Activated T-cell treated with anti-CD3 and anti-CD28 coated beads, Interleukin-2, amount 50 U/mL, for 72 hours (primary cell): Measurements from ENCODE around the gene FOXE1. TPM values are rescaled to one million over a fixed set of nuclear protein-coding genes. Genes with fewer than 3 reads are reported as not detected.

Experiments
- ATAC-seq, 2 donors: fragments of 150-1000 bp; cut with Tn5 transposase; replicated peaks in 1 of 2; 2 replicates each; pipeline ENCODE4 v1.10.0; 2021; ENCODE audit warnings: moderate library complexity in 2 of 2, mild to moderate bottlenecking in 1 of 2
- DNase-seq, 2 donors: peaks; one replicate each; pipeline ENCODE4 v3.0.0; 2021 to 2022; ENCODE audit warnings: mixed read lengths in 1 of 2
- H3K27ac Mint-ChIP-seq: one replicate; pipeline ENCODE4 v1.8.0; 2022; ENCODE audit warnings: mild to moderate bottlenecking, moderate library complexity, mixed read lengths
- H3K27me3 Mint-ChIP-seq: one replicate; pipeline ENCODE4 v1.8.0; 2022; ENCODE audit warnings: low read depth, mixed read lengths
- H3K36me3 Mint-ChIP-seq, 2 donors: one replicate each; pipeline ENCODE4 v1.8.0; 2022; ENCODE audit warnings: mixed read lengths in 2 of 2, mild to moderate bottlenecking in 1 of 2; ENCODE audit not compliant: insufficient read depth in 2 of 2
- H3K4me1 Mint-ChIP-seq: one replicate; pipeline ENCODE4 v1.8.0; 2022; ENCODE audit warnings: low read depth, mixed read lengths
- H3K4me3 Mint-ChIP-seq, 2 donors: one replicate each; pipeline ENCODE4 v1.8.0; 2022; ENCODE audit warnings: mild to moderate bottlenecking in 2 of 2, mixed read lengths in 2 of 2, moderate library complexity in 2 of 2
- H3K9me3 Mint-ChIP-seq, 2 donors: one replicate each; pipeline ENCODE4 v1.8.0; 2022; ENCODE audit warnings: mixed read lengths in 2 of 2
- total RNA-seq, 2 donors: library from RNA; stranded (reverse); gene quantifications; one replicate each; pipeline ENCODE4 v1.2.3, GENCODE V29; 2022

Gene FOXE1
- total RNA-seq, 2 donors from 2014 or later, result 0.79 to 0.96 TPM

- no peak for DNase-seq
- H3K9me3 Mint-ChIP-seq, result peaks cover 0 to 2% of the 10 kb centered on the region in 2 donors
Measured at GRCh38 chr9:97860451-97861147, 7.6 kb downstream of the FOXE1 start.

GRCh38 chr9:97861148-97861475 is 8.1 kb downstream of the FOXE1 start:
- H3K9me3 Mint-ChIP-seq, result peaks cover 2 to 7% of the 10 kb centered on the region in 2 donors
- peaks cover 20% of the 10 kb centered on the region for H3K4me1 Mint-ChIP-seq
- H3K27ac Mint-ChIP-seq, result no peak overlapping the region
- ATAC-seq (no peak), DNase-seq (no peak)
- no peak overlapping the region for H3K4me3 Mint-ChIP-seq
- peaks cover 4 to 5% of the 10 kb centered on the region in 2 donors for H3K36me3 Mint-ChIP-seq
- H3K27me3 Mint-ChIP-seq, result peaks cover 70% of the 10 kb centered on the region

More at GRCh38 chr9:97860451-97861147, 7.6 kb downstream of the FOXE1 start:
- peaks cover 73% of the 10 kb centered on the region for H3K27me3 Mint-ChIP-seq
- H3K4me1 Mint-ChIP-seq, result peaks cover 25% of the 10 kb centered on the region
- no peak overlapping the region for H3K4me3 Mint-ChIP-seq
- ATAC-seq, result no peak
- H3K27ac Mint-ChIP-seq, result no peak overlapping the region
- peaks cover 0 to 5% of the 10 kb centered on the region in 2 donors for H3K36me3 Mint-ChIP-seq

- H3K27ac Mint-ChIP-seq, result no peak overlapping the region
- ATAC-seq, result no peak
- peaks cover 10 to 15% of the 10 kb centered on the region in 2 donors for H3K36me3 Mint-ChIP-seq
- peaks cover 59% of the 10 kb centered on the region for H3K27me3 Mint-ChIP-seq
- DNase-seq, result no peak
- peaks cover 2 to 9% of the 10 kb centered on the region in 2 donors for H3K9me3 Mint-ChIP-seq
- H3K4me1 Mint-ChIP-seq, result peaks cover 5% of the 10 kb centered on the region
- H3K4me3 Mint-ChIP-seq, result no peak overlapping the region
Measured at GRCh38 chr9:97863314-97863713, 10.3 kb downstream of the FOXE1 start.

GRCh38 chr9:97864396-97864795 is 11.4 kb downstream of the FOXE1 start:
- H3K4me1 Mint-ChIP-seq, result no peaks in the 10 kb centered on the region
- no peak for ATAC-seq
- no peak overlapping the region for H3K27ac Mint-ChIP-seq
- no peak overlapping the region for H3K4me3 Mint-ChIP-seq
- DNase-seq, result no peak
- H3K36me3 Mint-ChIP-seq, result peaks cover 10 to 18% of the 10 kb centered on the region in 2 donors
- peaks cover 2 to 9% of the 10 kb centered on the region in 2 donors for H3K9me3 Mint-ChIP-seq
- peaks cover 48% of the 10 kb centered on the region for H3K27me3 Mint-ChIP-seq

- H3K27ac Mint-ChIP-seq, result no peak overlapping the region
- peaks cover 30% of the 10 kb centered on the region for H3K27me3 Mint-ChIP-seq
- H3K4me3 Mint-ChIP-seq, result no peak overlapping the region
- peaks cover 2 to 9% of the 10 kb centered on the region in 2 donors for H3K9me3 Mint-ChIP-seq
- ATAC-seq (no peak), DNase-seq (no peak)
- no peaks in the 10 kb centered on the region for H3K4me1 Mint-ChIP-seq
- peaks cover 10 to 18% of the 10 kb centered on the region in 2 donors for H3K36me3 Mint-ChIP-seq
Measured at GRCh38 chr9:97866300-97866699, 13.3 kb downstream of the FOXE1 start.

- peaks cover 24% of the 10 kb centered on the region for H3K27me3 Mint-ChIP-seq
- no peak overlapping the region for H3K27ac Mint-ChIP-seq
- ATAC-seq, result no peak
- peaks cover 10 to 18% of the 10 kb centered on the region in 2 donors for H3K36me3 Mint-ChIP-seq
- H3K4me3 Mint-ChIP-seq, result no peak overlapping the region
- peaks cover 2 to 9% of the 10 kb centered on the region in 2 donors for H3K9me3 Mint-ChIP-seq
- H3K4me1 Mint-ChIP-seq, result no peaks in the 10 kb centered on the region
- DNase-seq, result no peak
Measured at GRCh38 chr9:97866848-97867247, 13.8 kb downstream of the FOXE1 start.

- Mint-ChIP-seq H3K9me3 (peaks cover 4 to 9% of the 10 kb centered on the region in 2 donors), H3K36me3 (peaks cover 10 to 18% of the 10 kb centered on the region in 2 donors), H3K27me3 (peaks cover 18% of the 10 kb centered on the region), H3K27ac (no peak overlapping the region), H3K4me1 (no peaks in the 10 kb centered on the region), H3K4me3 (no peak overlapping the region)
- no peak for DNase-seq
- ATAC-seq, result no peak
Measured at GRCh38 chr9:97868859-97869258, 15.8 kb downstream of the FOXE1 start.

- no peak for ATAC-seq
- peaks cover 0 to 2% of the 10 kb centered on the region in 2 donors for H3K36me3 Mint-ChIP-seq
Measured at GRCh38 chr9:97873425-97873824, 20.4 kb downstream of the FOXE1 start.

GRCh38 chr9:97873882-97874281 is 20.9 kb downstream of the FOXE1 start:
- Mint-ChIP-seq H3K27ac (no peak overlapping the region), H3K36me3 (no peaks in the 10 kb centered on the region), H3K4me3 (no peak overlapping the region), H3K4me1 (no peaks in the 10 kb centered on the region), H3K9me3 (peaks cover 0 to 1% of the 10 kb centered on the region in 2 donors), H3K27me3 (no peaks in the 10 kb centered on the region)
- ATAC-seq (no peak), DNase-seq (no peak)

More at GRCh38 chr9:97873425-97873824, 20.4 kb downstream of the FOXE1 start:
- Mint-ChIP-seq H3K4me3 (no peak overlapping the region), H3K27ac (no peak overlapping the region), H3K4me1 (no peaks in the 10 kb centered on the region), H3K27me3 (no peaks in the 10 kb centered on the region), H3K9me3 (peaks cover 0 to 1% of the 10 kb centered on the region in 2 donors)
- no peak for DNase-seq

GRCh38 chr9:97874624-97875023 is 21.6 kb downstream of the FOXE1 start:
- ATAC-seq, result no peak
- DNase-seq, result no peak

GRCh38 chr9:97875111-97875510 is 22.1 kb downstream of the FOXE1 start:
- no peak overlapping the region for H3K27ac Mint-ChIP-seq
- no peaks in the 10 kb centered on the region for H3K36me3 Mint-ChIP-seq
- no peaks in the 10 kb centered on the region for H3K4me1 Mint-ChIP-seq
- DNase-seq (no peak), ATAC-seq (no peak)
- H3K4me3 Mint-ChIP-seq, result no peak overlapping the region
- H3K27me3 Mint-ChIP-seq, result no peaks in the 10 kb centered on the region
- H3K9me3 Mint-ChIP-seq, result peaks cover 0 to 1% of the 10 kb centered on the region in 2 donors

More at GRCh38 chr9:97874624-97875023, 21.6 kb downstream of the FOXE1 start:
- Mint-ChIP-seq H3K36me3 (no peaks in the 10 kb centered on the region), H3K4me3 (no peak overlapping the region), H3K27me3 (no peaks in the 10 kb centered on the region), H3K27ac (no peak overlapping the region), H3K9me3 (peaks cover 0 to 1% of the 10 kb centered on the region in 2 donors), H3K4me1 (no peaks in the 10 kb centered on the region)

- H3K27me3 Mint-ChIP-seq, result no peaks in the 10 kb centered on the region
- H3K27ac Mint-ChIP-seq, result no peak overlapping the region
- H3K36me3 Mint-ChIP-seq, result no peaks in the 10 kb centered on the region
- no peak overlapping the region for H3K4me3 Mint-ChIP-seq
- H3K4me1 Mint-ChIP-seq, result no peaks in the 10 kb centered on the region
- peaks cover 0 to 1% of the 10 kb centered on the region in 2 donors for H3K9me3 Mint-ChIP-seq
- ATAC-seq (no peak), DNase-seq (no peak)
Measured at GRCh38 chr9:97876061-97876460, 23.0 kb downstream of the FOXE1 start.

GRCh38 chr9:97880336-97880735 is 27.3 kb downstream of the FOXE1 start:
- no peak overlapping the region for H3K4me3 Mint-ChIP-seq
- DNase-seq (no peak), ATAC-seq (no peak)
- no peaks in the 10 kb centered on the region for H3K36me3 Mint-ChIP-seq
- H3K27ac Mint-ChIP-seq, result no peak overlapping the region
- no peaks in the 10 kb centered on the region for H3K4me1 Mint-ChIP-seq
- peaks cover 5% of the 10 kb centered on the region for H3K27me3 Mint-ChIP-seq
- no peaks in the 10 kb centered on the region for H3K9me3 Mint-ChIP-seq
